GM18498 (cell line): ENCODE results near the gene GSK3B.

Experiments
- ATAC-seq: cut with Tn5 transposase; IDR thresholded peaks from one replicate; pipeline ENCODE4 v1.9.1; 2021; ENCODE audit warnings: mild to moderate bottlenecking, moderate library complexity; ENCODE audit not compliant: unreplicated experiment

The GSK3B gene

GRCh38 chr3:119945291-119945690, 149.0 kb downstream of the GSK3B start:
- ATAC-seq = no peak

GRCh38 chr3:119944091-119944490, 150.2 kb downstream of the GSK3B start:
- peak; percentile 79 for ATAC-seq

- ATAC-seq = no peak
Measured at GRCh38 chr3:119939077-119939476, 155.2 kb downstream of the GSK3B start.

GRCh38 chr3:119937229-119937628, 157.0 kb downstream of the GSK3B start:
- peak; percentile 99 for ATAC-seq

GRCh38 chr3:119934249-119934648, 160.0 kb downstream of the GSK3B start:
- ATAC-seq = no peak

GRCh38 chr3:119933207-119933606, 161.0 kb downstream of the GSK3B start:
- no peak for ATAC-seq

GRCh38 chr3:119930286-119930685, 164.0 kb downstream of the GSK3B start:
- no peak for ATAC-seq

- ATAC-seq = no peak
Measured at GRCh38 chr3:119927190-119927589, 167.1 kb downstream of the GSK3B start.

GRCh38 chr3:119924111-119925094, 169.8 kb downstream of the GSK3B start:
- no peak for ATAC-seq

- no peak for ATAC-seq
Measured at GRCh38 chr3:119918992-119919933, 175.0 kb downstream of the GSK3B start.

- ATAC-seq = no peak
Measured at GRCh38 chr3:119913021-119913420, 181.2 kb downstream of the GSK3B start.

GRCh38 chr3:119912220-119912619, 182.0 kb downstream of the GSK3B start:
- ATAC-seq = no peak

GRCh38 chr3:119911748-119912147, 182.5 kb downstream of the GSK3B start:
- ATAC-seq = no peak

- ATAC-seq = no peak
Measured at GRCh38 chr3:119902061-119902460, 192.2 kb downstream of the GSK3B start.

- ATAC-seq = no peak
Measured at GRCh38 chr3:119901148-119901547, 193.1 kb downstream of the GSK3B start.

GRCh38 chr3:119899192-119899511, 195.1 kb downstream of the GSK3B start:
- ATAC-seq = no peak

- ATAC-seq = no peak
Measured at GRCh38 chr3:119898478-119899191, 195.6 kb downstream of the GSK3B start.

- no peak for ATAC-seq
Measured at GRCh38 chr3:119894195-119894594, 200.1 kb downstream of the GSK3B start.

- no peak for ATAC-seq
Measured at GRCh38 chr3:119893769-119894168, 200.5 kb downstream of the GSK3B start.

- peak; percentile 61 for ATAC-seq
Measured at GRCh38 chr3:119891944-119892721, 202.1 kb downstream of the GSK3B start.
